GM12874 (cell line): ENCODE data around the gene MUC16.

Source experiments
- CTCF ChIP-seq: IDR thresholded peaks from 2 replicates; pipeline ENCODE4 v1.5.1; 2011; ENCODE audit warnings: low read depth, mild to moderate bottlenecking, control low read depth, low read length, moderate library complexity; ENCODE audit not compliant: insufficient read depth

Gene MUC16

GRCh38 chr19:9009935-9010651 is at the start of gene MUC16:
Gene MUC16, minus strand, starts transcription at chr19:9010409.
- TF ChIP-seq CTCF = no peak

- TF ChIP-seq CTCF = no peak
Measured at GRCh38 chr19:9058905-9059667, 48.9 kb upstream of the MUC16 start.

DNA sequence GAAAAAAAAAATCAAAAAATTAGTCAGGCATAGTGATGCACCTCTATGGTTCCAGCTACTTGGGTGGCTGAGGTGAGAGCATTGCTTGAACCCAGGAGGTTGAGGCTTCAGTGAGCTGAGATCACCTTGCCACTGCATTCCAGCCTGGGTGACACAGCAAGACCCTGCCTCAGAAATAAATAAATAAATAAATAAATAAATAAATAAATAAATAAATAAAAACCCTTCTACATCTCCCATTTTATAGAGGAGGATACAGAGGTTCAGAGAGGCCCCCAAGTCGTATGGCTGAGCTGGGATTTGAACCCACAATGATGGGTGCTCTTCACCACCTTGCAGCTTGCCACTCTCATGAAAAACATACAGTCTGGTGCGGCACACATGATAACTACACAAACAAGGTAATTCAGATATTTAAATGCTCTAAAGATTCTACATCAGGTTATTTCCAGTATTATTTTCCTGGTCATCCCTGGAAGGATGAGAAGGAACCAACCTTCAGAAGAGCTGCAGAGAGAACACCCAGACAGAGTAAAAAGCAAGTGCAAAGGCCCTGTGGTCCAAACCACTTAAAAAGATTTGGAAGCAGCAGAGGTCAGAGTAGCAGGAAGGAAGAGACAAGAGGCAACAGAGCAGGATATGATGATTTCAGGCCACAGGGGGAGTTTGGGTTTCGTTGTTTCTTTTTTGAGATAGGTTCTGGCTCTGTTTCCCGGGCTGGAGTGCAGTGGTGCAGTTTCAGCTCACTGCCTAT is 47.5 kb upstream of the MUC16 start:
- no peak for TF ChIP-seq CTCF

GRCh38 chr19:9054765-9055164 is 44.6 kb upstream of the MUC16 start:
- TF ChIP-seq CTCF = no peak

DNA sequence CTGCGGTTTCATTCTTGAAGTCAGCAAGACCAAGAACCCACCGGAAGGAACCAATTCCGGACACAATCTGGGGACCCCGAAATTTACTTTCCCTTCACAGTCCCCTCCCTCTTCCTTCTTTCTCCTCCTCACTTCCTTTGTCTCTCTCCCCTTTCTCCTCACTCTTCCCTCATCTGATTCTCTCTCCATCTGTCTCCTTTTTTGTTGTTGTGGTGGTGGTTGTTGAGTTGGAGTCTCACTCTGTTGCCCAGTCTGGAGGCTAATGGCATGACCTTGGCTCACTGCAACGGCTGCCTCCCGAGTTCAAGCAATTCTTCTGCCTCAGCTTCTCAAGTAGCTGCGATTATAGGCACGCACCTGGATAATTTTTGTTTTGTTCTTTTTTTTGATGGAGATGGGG is 44.0 kb upstream of the MUC16 start:
- TF ChIP-seq CTCF = no peak

GRCh38 chr19:9052894-9053293 is 42.7 kb upstream of the MUC16 start:
- TF ChIP-seq CTCF = no peak

DNA sequence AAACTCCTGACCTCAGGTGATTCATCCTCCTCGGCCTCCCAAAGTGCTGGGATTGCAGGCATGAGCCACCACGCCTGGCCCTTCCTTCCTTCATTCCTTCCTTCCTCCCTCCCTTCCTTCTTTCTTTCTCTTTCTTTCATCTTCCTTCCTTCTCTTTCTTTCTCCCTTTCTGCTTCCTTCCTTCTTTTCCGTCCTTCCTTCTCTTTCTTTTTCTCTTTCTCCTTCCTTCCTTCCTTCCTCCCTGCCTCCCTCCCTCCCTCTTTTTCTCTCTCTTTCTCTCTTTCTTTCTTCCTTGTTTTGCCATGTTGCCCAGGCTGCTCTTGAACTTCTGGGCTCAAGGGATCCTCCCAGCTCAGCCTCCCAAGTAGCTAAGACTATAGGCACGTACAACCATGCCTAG is 36.5 kb upstream of the MUC16 start:
- TF ChIP-seq CTCF = no peak
